ENCODE measurements around the gene HSPA12A.

HSPA12A gene

GRCh38 chr10:116625845-116626244 is 116.5 kb downstream of the HSPA12A start:
- H3K9me3 Mint-ChIP-seq = no peaks in the 10 kb centered on the region
- H3K36me3 Mint-ChIP-seq (ENCODE audit: low read depth) = no peaks in the 10 kb centered on the region
- no peak overlapping the region for H3K27ac Mint-ChIP-seq
- no peak for DNase-seq
- no peaks in the 10 kb centered on the region for H3K4me1 Mint-ChIP-seq (ENCODE audit: low read depth)
- H3K4me3 Mint-ChIP-seq = no peak overlapping the region
- H3K27me3 Mint-ChIP-seq = peaks cover 43% of the 10 kb centered on the region

GRCh38 chr10:116621934-116622655 is 120.3 kb downstream of the HSPA12A start:
- no peaks in the 10 kb centered on the region for H3K4me1 Mint-ChIP-seq (ENCODE audit: low read depth)
- H3K4me3 Mint-ChIP-seq = no peak overlapping the region
- peaks cover 34% of the 10 kb centered on the region for H3K27me3 Mint-ChIP-seq
- no peaks in the 10 kb centered on the region for H3K9me3 Mint-ChIP-seq
- no peak overlapping the region for H3K27ac Mint-ChIP-seq
- no peak for DNase-seq
- H3K36me3 Mint-ChIP-seq (ENCODE audit: low read depth) = no peaks in the 10 kb centered on the region

GRCh38 chr10:116621476-116621875 is 120.9 kb downstream of the HSPA12A start:
- no peak for DNase-seq
- Mint-ChIP-seq H3K9me3 (no peaks in the 10 kb centered on the region), H3K27me3 (peaks cover 27% of the 10 kb centered on the region), H3K36me3 (ENCODE audit: low read depth) (no peaks in the 10 kb centered on the region), H3K4me1 (ENCODE audit: low read depth) (no peaks in the 10 kb centered on the region), H3K4me3 (no peak overlapping the region), H3K27ac (no peak overlapping the region)

Measured in activated T-cell treated with anti-CD3 and anti-CD28 coated beads, Interleukin-2, amount 50 U/mL, for 24 hours (primary cell).